ENCODE measurements around the gene RPL13. TPM values are rescaled to one million over a fixed set of nuclear protein-coding genes. Genes with fewer than 3 reads are reported as not detected.

The RPL13 gene
- total RNA-seq, 1 experiment from 2014 or later: 2,140 TPM

GRCh38 chr16:89545831-89546574, 14.5 kb upstream of the RPL13 start:
- TF ChIP-seq EZH2 (IDR thresholded peaks at IDR 0.05; ENCODE audit: borderline replicate concordance, low read depth, low read length, poor library complexity, severe bottlenecking) (no peak), CTCF (conservative IDR thresholded peaks at IDR 0.05; ENCODE audit: low read depth, low read length) (no peak)
- Histone ChIP-seq H3K27me3 (replicated peaks; ENCODE audit: insufficient read depth, low read depth, low read length, poor library complexity) (no peaks in the 10 kb centered on the region), H3K4me1 (ENCODE audit: insufficient read depth, low read length, poor library complexity, severe bottlenecking) (no peaks in the 10 kb centered on the region), H3K9me3 (ENCODE audit: low read depth, low read length, poor library complexity, severe bottlenecking) (no peaks in the 10 kb centered on the region), H3K36me3 (ENCODE audit: insufficient read depth, low read length, poor library complexity, severe bottlenecking) (peaks cover 3% of the 10 kb centered on the region), H3K4me3 (ENCODE audit: low read depth, low read length, poor library complexity, severe bottlenecking) (no peak overlapping the region), H3K27ac (ENCODE audit: low read depth, low read length, poor library complexity, severe bottlenecking) (no peak overlapping the region)
- intact Hi-C loops (cut with micrococcal nuclease; ENCODE audit: unreplicated experiment): no loop called here
- BruUV-seq (replicated peaks): no TSS peak
- ChIA-PET CTCF (no interaction called here), POLR2A (ENCODE audit: low non-redundant PET) (no interaction called here)
- DNase-seq (ENCODE audit: low spot score): no peak

GRCh38 chr16:89546781-89547180, 13.7 kb upstream of the RPL13 start:
- DNase-seq (ENCODE audit: low spot score): no peak
- H3K36me3 ChIP-seq (ENCODE audit: insufficient read depth, low read length, poor library complexity, severe bottlenecking): peaks cover 3% of the 10 kb centered on the region
- BruUV-seq (replicated peaks): no TSS peak
- ChIA-PET CTCF (no interaction called here), POLR2A (ENCODE audit: low non-redundant PET) (no interaction called here)
- no peak overlapping the region for H3K27ac ChIP-seq (ENCODE audit: low read depth, low read length, poor library complexity, severe bottlenecking)
- no peak overlapping the region for H3K4me3 ChIP-seq (ENCODE audit: low read depth, low read length, poor library complexity, severe bottlenecking)
- intact Hi-C loops (cut with micrococcal nuclease; ENCODE audit: unreplicated experiment): no loop called here
- H3K27me3 ChIP-seq (replicated peaks; ENCODE audit: insufficient read depth, low read depth, low read length, poor library complexity): no peaks in the 10 kb centered on the region
- no peaks in the 10 kb centered on the region for H3K4me1 ChIP-seq (ENCODE audit: insufficient read depth, low read length, poor library complexity, severe bottlenecking)
- H3K9me3 ChIP-seq (ENCODE audit: low read depth, low read length, poor library complexity, severe bottlenecking): no peaks in the 10 kb centered on the region
- TF ChIP-seq CTCF (conservative IDR thresholded peaks at IDR 0.05; ENCODE audit: low read depth, low read length) (no peak), EZH2 (IDR thresholded peaks at IDR 0.05; ENCODE audit: borderline replicate concordance, low read depth, low read length, poor library complexity, severe bottlenecking) (no peak)

- no peak overlapping the region for H3K27ac ChIP-seq (ENCODE audit: low read depth, low read length, poor library complexity, severe bottlenecking)
- TF ChIP-seq EZH2 (IDR thresholded peaks at IDR 0.05; ENCODE audit: borderline replicate concordance, low read depth, low read length, poor library complexity, severe bottlenecking): no peak
- DNase-seq (ENCODE audit: low spot score): no peak
- no TSS peak for BruUV-seq (replicated peaks)
- ChIA-PET CTCF (no interaction called here), POLR2A (ENCODE audit: low non-redundant PET) (no interaction called here)
- H3K4me3 ChIP-seq (ENCODE audit: low read depth, low read length, poor library complexity, severe bottlenecking): no peak overlapping the region
- H3K4me1 ChIP-seq (ENCODE audit: insufficient read depth, low read length, poor library complexity, severe bottlenecking): no peaks in the 10 kb centered on the region
- intact Hi-C loops (cut with micrococcal nuclease; ENCODE audit: unreplicated experiment): no loop called here
- H3K36me3 ChIP-seq (ENCODE audit: insufficient read depth, low read length, poor library complexity, severe bottlenecking): peaks cover 3% of the 10 kb centered on the region
- H3K27me3 ChIP-seq (replicated peaks; ENCODE audit: insufficient read depth, low read depth, low read length, poor library complexity): no peaks in the 10 kb centered on the region
- no peaks in the 10 kb centered on the region for H3K9me3 ChIP-seq (ENCODE audit: low read depth, low read length, poor library complexity, severe bottlenecking)
Observed at GRCh38 chr16:89547291-89547690, 13.2 kb upstream of the RPL13 start.

GRCh38 chr16:89547860-89548259, 12.6 kb upstream of the RPL13 start:
- Histone ChIP-seq H3K27ac (ENCODE audit: low read depth, low read length, poor library complexity, severe bottlenecking) (no peak overlapping the region), H3K9me3 (ENCODE audit: low read depth, low read length, poor library complexity, severe bottlenecking) (no peaks in the 10 kb centered on the region), H3K4me3 (ENCODE audit: low read depth, low read length, poor library complexity, severe bottlenecking) (no peak overlapping the region), H3K4me1 (ENCODE audit: insufficient read depth, low read length, poor library complexity, severe bottlenecking) (no peaks in the 10 kb centered on the region), H3K36me3 (ENCODE audit: insufficient read depth, low read length, poor library complexity, severe bottlenecking) (peaks cover 3% of the 10 kb centered on the region), H3K27me3 (replicated peaks; ENCODE audit: insufficient read depth, low read depth, low read length, poor library complexity) (no peaks in the 10 kb centered on the region)
- ChIA-PET CTCF (no interaction called here), POLR2A (ENCODE audit: low non-redundant PET) (no interaction called here)
- intact Hi-C loops (cut with micrococcal nuclease; ENCODE audit: unreplicated experiment): no loop called here
- TF ChIP-seq CTCF (conservative IDR thresholded peaks at IDR 0.05; ENCODE audit: low read depth, low read length): no peak
- TF ChIP-seq EZH2 (IDR thresholded peaks at IDR 0.05; ENCODE audit: borderline replicate concordance, low read depth, low read length, poor library complexity, severe bottlenecking): no peak
- no TSS peak for BruUV-seq (replicated peaks)
- DNase-seq (ENCODE audit: low spot score): no peak

All from A673 (cell line).